Stomach (tissue), 9 donors: Measurements from ENCODE around the gene CDKN2B. TPM values are rescaled to one million over a fixed set of nuclear protein-coding genes. Genes with fewer than 3 reads are reported as not detected.

ENCODE experiments used
- DNase-seq, 2 donors: peaks; one replicate each; pipeline versions ENCODE4 v3.0.0 to v3.0.0-alpha.2; 2013 to 2019
- H3K27ac ChIP-seq, 5 donors: fragments of 200-600 bp in 4 of 5; sonication (generic) in 4 of 5; one replicate each; pipeline ENCODE4 v1.5.1; 2013 to 2019; ENCODE audit warnings: mild to moderate bottlenecking in 1 of 5, moderate library complexity in 1 of 5
- H3K27me3 ChIP-seq, 3 donors: fragments of 200-600 bp; sonication (generic); one replicate each; pipeline ENCODE4 v1.5.1; 2017 to 2019; ENCODE audit warnings: mixed run types in 1 of 3
- H3K36me3 ChIP-seq, 4 donors: fragments of 200-600 bp; sonication (generic); 1 replicate in 3 of 4; 2 replicates in 1 of 4; pipeline ENCODE4 v1.5.1; 2016 to 2019
- H3K4me1 ChIP-seq, 4 donors: fragments of 200-600 bp; sonication (generic); one replicate each; pipeline ENCODE4 v1.5.1; 2016 to 2019
- H3K4me3 ChIP-seq, 4 donors: fragments of 200-600 bp; sonication (generic) in 3 of 4; one replicate each; pipeline ENCODE4 v1.5.1; 2016 to 2019; ENCODE audit warnings: mild to moderate bottlenecking in 1 of 4
- H3K9me3 ChIP-seq, 4 donors: fragments of 200-600 bp; sonication (generic); one replicate each; pipeline ENCODE4 v1.5.1; 2016 to 2019
- CTCF ChIP-seq, 7 experiments: fragments of 450-650 bp in 4 of 7; fragments of 200-600 bp in 3 of 7; sonication (generic) in 3 of 7; IDR thresholded peaks; one replicate each; pipeline ENCODE4 v1.5.1; 2016 to 2019; ENCODE audit warnings: antibody characterized with exemption in 7 of 7, control low read depth in 2 of 7, mild to moderate bottlenecking in 1 of 7
- EP300 ChIP-seq: sonication (generic); formaldehyde crosslinking; IDR thresholded peaks from one replicate; pipeline ENCODE4 v1.6.1; 2017; ENCODE audit warnings: antibody characterized with exemption
- POLR2A ChIP-seq, 4 donors: fragments of 450-650 bp; IDR thresholded peaks; one replicate each; pipeline ENCODE4 v1.6.1; 2016; ENCODE audit warnings: antibody characterized with exemption in 4 of 4, control low read depth in 2 of 4, mild to moderate bottlenecking in 1 of 4, moderate library complexity in 1 of 4
- POLR2AphosphoS5 ChIP-seq, 3 donors: sonication (generic); formaldehyde crosslinking; IDR thresholded peaks; one replicate each; pipeline ENCODE4 v1.6.1; 2016; ENCODE audit warnings: antibody characterized with exemption in 3 of 3
- WGBS, 5 donors: extraction: QIAGEN DNeasy Blood & Tissue Kit in 3 of 5; methylation state at CpG; one replicate each; pipeline versions ENCODE4 v1.1.5 to v1.1.7; 2013 to 2018; 5-methylcytosine and 5-hydroxymethylcytosine counted together
- intact Hi-C: fragments of 100-400 bp; cut with DNase I; formaldehyde crosslinking; loops from one replicate; pipeline ENCODE4 v1.15.1; 2023; ENCODE audit warnings: low total_unique reads
- polyA plus RNA-seq, 3 donors: library from polyadenylated mRNA; stranded (reverse); fragments of 200-250 nt; gene quantifications; one replicate each; pipeline ENCODE4 v1.2.3, GENCODE V29; 2013
- total RNA-seq, 5 donors: library from RNA; depleted of rRNA; stranded (reverse); fragments of >200 nt; gene quantifications; one replicate each; pipeline versions ENCODE4 v1.1.0 to v1.2.3, GENCODE V29; 2014 to 2016
- donor health status: healthy with polysubstance abuse.
- donor health status: Bipolar disorder and iron deficiency.
- donor health status: healthy.

CDKN2B gene
- total and polyA plus RNA-seq, 8 donors = 0.58 to 152 (median 4.7) TPM; not detected in 1

- no peaks in the 10 kb centered on the region for H3K36me3 ChIP-seq
- no peak overlapping the region for H3K27ac ChIP-seq
- intact Hi-C loops = no loop called here
- WGBS, 5 donors = 31 to 63% (median 47%) methylated on average over 1 of the region's 1 CpG
- TF ChIP-seq CTCF (IDR thresholded peaks at IDR 0.05) (no peak), EP300 (no peak), POLR2AphosphoS5 (IDR thresholded peaks at IDR 0.05) (no peak), POLR2A (IDR thresholded peaks at IDR 0.05) (no peak)
- peaks cover 0 to 21% (median 5%) of the 10 kb centered on the region in 4 donors for H3K4me1 ChIP-seq
- no peak for DNase-seq
- no peaks in the 10 kb centered on the region for H3K27me3 ChIP-seq
- no peak overlapping the region for H3K4me3 ChIP-seq
- no peaks in the 10 kb centered on the region for H3K9me3 ChIP-seq
Measured at GRCh38 chr9:22040760-22041159, 31.7 kb upstream of the CDKN2B start.

- Histone ChIP-seq H3K27me3 (no peaks in the 10 kb centered on the region), H3K36me3 (no peaks in the 10 kb centered on the region), H3K4me1 (peaks cover 0 to 21% (median 5%) of the 10 kb centered on the region in 4 donors), H3K4me3 (no peak overlapping the region), H3K9me3 (no peaks in the 10 kb centered on the region), H3K27ac (no peak overlapping the region)
- no peak for TF ChIP-seq POLR2AphosphoS5 (IDR thresholded peaks at IDR 0.05)
- TF ChIP-seq POLR2A (IDR thresholded peaks at IDR 0.05) = no peak
- TF ChIP-seq EP300 = no peak
- no peak for TF ChIP-seq CTCF (IDR thresholded peaks at IDR 0.05)
- 61 to 69% (median 69%) methylated on average over 3 of the region's 3 CpGs for WGBS, 5 donors
- no peak for DNase-seq
- intact Hi-C loops = no loop called here
Measured at GRCh38 chr9:22039258-22039657, 30.2 kb upstream of the CDKN2B start.

- Histone ChIP-seq H3K27me3 (no peaks in the 10 kb centered on the region), H3K27ac (no peak overlapping the region), H3K9me3 (no peaks in the 10 kb centered on the region), H3K36me3 (no peaks in the 10 kb centered on the region), H3K4me3 (no peak overlapping the region), H3K4me1 (peaks cover 0 to 21% (median 5%) of the 10 kb centered on the region in 4 donors)
- TF ChIP-seq CTCF (IDR thresholded peaks at IDR 0.05) (peak in 5 of 7 experiments; percentile 19 to 51 (median 35)), POLR2A (IDR thresholded peaks at IDR 0.05) (no peak), EP300 (no peak)
- peak in 1 of 2 donors; percentile 34 for DNase-seq
- 11 to 29% (median 14%) methylated on average over 2 of the region's 2 CpGs for WGBS, 5 donors
- intact Hi-C loops = no loop called here
Measured at GRCh38 chr9:22037954-22038690, 29.0 kb upstream of the CDKN2B start.

- intact Hi-C loops = no loop called here
- DNase-seq = no peak
- Histone ChIP-seq H3K27ac (no peak overlapping the region), H3K9me3 (no peaks in the 10 kb centered on the region), H3K27me3 (no peaks in the 10 kb centered on the region), H3K4me3 (no peak overlapping the region), H3K36me3 (no peaks in the 10 kb centered on the region), H3K4me1 (peaks cover 0 to 19% (median 5%) of the 10 kb centered on the region in 4 donors)
- TF ChIP-seq CTCF (IDR thresholded peaks at IDR 0.05) (no peak), POLR2AphosphoS5 (IDR thresholded peaks at IDR 0.05) (no peak), EP300 (no peak), POLR2A (IDR thresholded peaks at IDR 0.05) (no peak)
- WGBS, 5 donors = 78 to 83% (median 80%) methylated on average over 4 of the region's 4 CpGs
Measured at GRCh38 chr9:22036866-22037626, 27.9 kb upstream of the CDKN2B start.
